Measurements from ENCODE around the gene MME.
"Not testable (repeated sequence)": the region's sequence is repeated elsewhere in the genome, so short reads cannot be mapped to it uniquely, and the experiment has no call there.

Gene MME

GRCh38 chr3:155130001-155130400, 49.9 kb downstream of the MME start:
- Histone ChIP-seq H3K9me3 (ENCODE audit: control insufficient read depth in 5 of 5, low read length in 5 of 5) (no peaks in the 10 kb centered on the region), H3K27ac (ENCODE audit: low read depth, low read length) (no peak overlapping the region), H3K4me3 (ENCODE audit: low read depth in 1 of 5, low read length in 5 of 5) (no peak overlapping the region), H3K9ac (ENCODE audit: low read length in 5 of 5) (no peak overlapping the region), H3K4me1 (ENCODE audit: control insufficient read depth in 5 of 5, insufficient read depth in 5 of 5, low read length in 5 of 5) (peaks cover 0 to 3% (median 0%) of the 10 kb centered on the region in 5 donors), H3K27me3 (ENCODE audit: control insufficient read depth in 5 of 5, insufficient read depth in 4 of 5, low read length in 5 of 5) (no peaks in the 10 kb centered on the region), H3K36me3 (ENCODE audit: control insufficient read depth in 5 of 5, insufficient read depth in 5 of 5, low read length in 5 of 5) (peaks cover 0 to 31% (median 2%) of the 10 kb centered on the region in 5 donors)

- Histone ChIP-seq H3K9ac (ENCODE audit: low read length in 5 of 5) (no peak overlapping the region), H3K36me3 (ENCODE audit: control insufficient read depth in 5 of 5, insufficient read depth in 5 of 5, low read length in 5 of 5) (peaks cover 0 to 31% (median 2%) of the 10 kb centered on the region in 5 donors), H3K27ac (ENCODE audit: low read depth, low read length) (peak overlapping the region; percentile 22), H3K27me3 (ENCODE audit: control insufficient read depth in 5 of 5, insufficient read depth in 4 of 5, low read length in 5 of 5) (no peaks in the 10 kb centered on the region), H3K4me1 (ENCODE audit: control insufficient read depth in 5 of 5, insufficient read depth in 5 of 5, low read length in 5 of 5) (peaks cover 0 to 3% (median 0%) of the 10 kb centered on the region in 5 donors), H3K9me3 (ENCODE audit: control insufficient read depth in 5 of 5, low read length in 5 of 5) (no peaks in the 10 kb centered on the region), H3K4me3 (ENCODE audit: low read depth in 1 of 5, low read length in 5 of 5) (no peak overlapping the region)
These were observed 51.0 kb downstream of the MME start for GRCh38 chr3:155131104-155131503.

- H3K9me3 ChIP-seq (ENCODE audit: control insufficient read depth in 5 of 5, low read length in 5 of 5); H3K4me3 ChIP-seq (ENCODE audit: low read depth in 1 of 5, low read length in 5 of 5); H3K9ac ChIP-seq (ENCODE audit: low read length in 5 of 5); H3K27ac ChIP-seq (ENCODE audit: low read depth, low read length); H3K4me1 ChIP-seq (ENCODE audit: control insufficient read depth in 5 of 5, insufficient read depth in 5 of 5, low read length in 5 of 5); H3K27me3 ChIP-seq (ENCODE audit: control insufficient read depth in 5 of 5, insufficient read depth in 4 of 5, low read length in 5 of 5): not testable (repeated sequence)
- peaks cover 0 to 21% (median 2%) of the 10 kb centered on the region in 5 donors for H3K36me3 ChIP-seq (ENCODE audit: control insufficient read depth in 5 of 5, insufficient read depth in 5 of 5, low read length in 5 of 5)
These were observed 54.2 kb downstream of the MME start for GRCh38 chr3:155134311-155134710.

DNA sequence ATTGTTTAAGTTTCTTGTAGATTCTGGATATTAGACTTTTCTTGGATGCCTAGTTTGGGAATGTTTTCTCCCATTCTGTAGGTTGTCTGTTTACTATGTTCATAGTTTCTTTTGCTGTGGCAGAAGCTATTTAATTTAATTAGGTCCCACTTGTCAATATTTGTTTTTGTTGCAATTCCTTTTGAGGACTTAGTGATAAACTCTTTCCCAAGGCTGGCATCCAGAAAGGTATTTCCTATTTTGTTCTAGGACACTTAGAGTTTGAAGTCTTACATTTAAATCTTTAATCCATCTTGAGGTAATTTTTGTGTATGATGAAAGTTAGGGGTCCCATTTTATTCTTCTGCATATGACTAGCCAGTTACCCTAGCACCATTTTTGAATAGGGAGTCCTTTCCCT, 54.9 kb downstream of the MME start:
- H3K27me3 ChIP-seq (ENCODE audit: control insufficient read depth in 5 of 5, insufficient read depth in 4 of 5, low read length in 5 of 5), result no peaks in the 10 kb centered on the region
- no peak overlapping the region for H3K27ac ChIP-seq (ENCODE audit: low read depth, low read length)
- no peaks in the 10 kb centered on the region for H3K9me3 ChIP-seq (ENCODE audit: control insufficient read depth in 5 of 5, low read length in 5 of 5)
- H3K36me3 ChIP-seq (ENCODE audit: control insufficient read depth in 5 of 5, insufficient read depth in 5 of 5, low read length in 5 of 5), result peaks cover 0 to 16% (median 0%) of the 10 kb centered on the region in 5 donors
- no peak overlapping the region for H3K9ac ChIP-seq (ENCODE audit: low read length in 5 of 5)
- H3K4me1 ChIP-seq (ENCODE audit: control insufficient read depth in 5 of 5, insufficient read depth in 5 of 5, low read length in 5 of 5), result peaks cover 0 to 3% (median 0%) of the 10 kb centered on the region in 5 donors
- H3K4me3 ChIP-seq (ENCODE audit: low read depth in 1 of 5, low read length in 5 of 5), result no peak overlapping the region

DNA sequence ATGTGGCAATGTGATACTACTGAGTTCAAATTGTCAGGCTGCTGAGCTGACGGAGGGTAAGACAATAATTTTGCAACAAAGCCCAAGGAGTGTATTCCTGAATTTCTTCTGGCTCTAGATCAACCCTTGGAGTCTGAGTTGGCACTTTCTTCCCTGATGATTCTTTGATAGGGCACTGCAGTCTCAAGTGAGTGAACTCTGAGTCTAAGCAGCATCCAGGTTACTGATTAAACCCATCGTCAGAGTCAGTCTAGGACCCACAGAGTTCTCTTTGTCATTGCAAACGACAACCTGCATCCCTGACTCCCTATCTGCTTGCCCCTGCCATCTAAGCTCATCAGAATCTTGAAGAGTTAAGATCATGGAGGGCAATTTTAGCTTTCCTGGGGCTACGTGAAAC, 58.6 kb downstream of the MME start:
- Histone ChIP-seq H3K27me3 (ENCODE audit: control insufficient read depth in 5 of 5, insufficient read depth in 4 of 5, low read length in 5 of 5) (no peaks in the 10 kb centered on the region), H3K9ac (ENCODE audit: low read length in 5 of 5) (no peak overlapping the region), H3K4me1 (ENCODE audit: control insufficient read depth in 5 of 5, insufficient read depth in 5 of 5, low read length in 5 of 5) (no peaks in the 10 kb centered on the region), H3K27ac (ENCODE audit: low read depth, low read length) (no peak overlapping the region), H3K4me3 (ENCODE audit: low read depth in 1 of 5, low read length in 5 of 5) (no peak overlapping the region), H3K36me3 (ENCODE audit: control insufficient read depth in 5 of 5, insufficient read depth in 5 of 5, low read length in 5 of 5) (peaks cover 0 to 30% (median 12%) of the 10 kb centered on the region in 5 donors), H3K9me3 (ENCODE audit: control insufficient read depth in 5 of 5, low read length in 5 of 5) (no peaks in the 10 kb centered on the region)

GRCh38 chr3:155147588-155147987, 67.5 kb downstream of the MME start:
- H3K4me3 ChIP-seq (ENCODE audit: low read depth in 1 of 5, low read length in 5 of 5), result no peak overlapping the region
- peaks cover 0 to 9% (median 0%) of the 10 kb centered on the region in 5 donors for H3K4me1 ChIP-seq (ENCODE audit: control insufficient read depth in 5 of 5, insufficient read depth in 5 of 5, low read length in 5 of 5)
- no peaks in the 10 kb centered on the region for H3K27me3 ChIP-seq (ENCODE audit: control insufficient read depth in 5 of 5, insufficient read depth in 4 of 5, low read length in 5 of 5)
- peaks cover 4 to 72% (median 40%) of the 10 kb centered on the region in 5 donors for H3K36me3 ChIP-seq (ENCODE audit: control insufficient read depth in 5 of 5, insufficient read depth in 5 of 5, low read length in 5 of 5)
- no peaks in the 10 kb centered on the region for H3K9me3 ChIP-seq (ENCODE audit: control insufficient read depth in 5 of 5, low read length in 5 of 5)
- no peak overlapping the region for H3K27ac ChIP-seq (ENCODE audit: low read depth, low read length)
- H3K9ac ChIP-seq (ENCODE audit: low read length in 5 of 5), result no peak overlapping the region

DNA sequence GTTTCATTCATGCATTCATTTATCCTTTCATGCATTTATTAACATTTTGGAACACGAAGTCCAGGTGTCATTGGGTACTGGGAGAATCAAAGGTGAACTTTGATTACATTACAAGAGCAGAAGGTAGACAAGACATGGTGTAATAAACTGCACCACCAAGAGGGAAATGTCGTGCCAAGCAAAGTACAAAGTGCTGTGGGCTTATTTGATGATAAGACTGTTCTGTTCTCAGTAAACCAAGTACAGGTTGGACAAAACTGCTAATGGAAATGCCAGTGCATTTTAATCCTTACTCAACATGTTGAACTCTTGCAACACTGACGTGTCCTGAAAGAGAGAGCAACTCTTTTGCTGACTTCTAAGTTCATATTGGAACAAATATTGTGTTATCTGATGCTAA, 69.4 kb downstream of the MME start:
- H3K36me3 ChIP-seq (ENCODE audit: control insufficient read depth in 5 of 5, insufficient read depth in 5 of 5, low read length in 5 of 5), result peaks cover 4 to 53% (median 34%) of the 10 kb centered on the region in 5 donors
- H3K9ac ChIP-seq (ENCODE audit: low read length in 5 of 5), result no peak overlapping the region
- peaks cover 0 to 14% (median 2%) of the 10 kb centered on the region in 5 donors for H3K4me1 ChIP-seq (ENCODE audit: control insufficient read depth in 5 of 5, insufficient read depth in 5 of 5, low read length in 5 of 5)
- H3K27me3 ChIP-seq (ENCODE audit: control insufficient read depth in 5 of 5, insufficient read depth in 4 of 5, low read length in 5 of 5), result no peaks in the 10 kb centered on the region
- no peak overlapping the region for H3K27ac ChIP-seq (ENCODE audit: low read depth, low read length)
- H3K9me3 ChIP-seq (ENCODE audit: control insufficient read depth in 5 of 5, low read length in 5 of 5), result no peaks in the 10 kb centered on the region
- H3K4me3 ChIP-seq (ENCODE audit: low read depth in 1 of 5, low read length in 5 of 5), result no peak overlapping the region

DNA sequence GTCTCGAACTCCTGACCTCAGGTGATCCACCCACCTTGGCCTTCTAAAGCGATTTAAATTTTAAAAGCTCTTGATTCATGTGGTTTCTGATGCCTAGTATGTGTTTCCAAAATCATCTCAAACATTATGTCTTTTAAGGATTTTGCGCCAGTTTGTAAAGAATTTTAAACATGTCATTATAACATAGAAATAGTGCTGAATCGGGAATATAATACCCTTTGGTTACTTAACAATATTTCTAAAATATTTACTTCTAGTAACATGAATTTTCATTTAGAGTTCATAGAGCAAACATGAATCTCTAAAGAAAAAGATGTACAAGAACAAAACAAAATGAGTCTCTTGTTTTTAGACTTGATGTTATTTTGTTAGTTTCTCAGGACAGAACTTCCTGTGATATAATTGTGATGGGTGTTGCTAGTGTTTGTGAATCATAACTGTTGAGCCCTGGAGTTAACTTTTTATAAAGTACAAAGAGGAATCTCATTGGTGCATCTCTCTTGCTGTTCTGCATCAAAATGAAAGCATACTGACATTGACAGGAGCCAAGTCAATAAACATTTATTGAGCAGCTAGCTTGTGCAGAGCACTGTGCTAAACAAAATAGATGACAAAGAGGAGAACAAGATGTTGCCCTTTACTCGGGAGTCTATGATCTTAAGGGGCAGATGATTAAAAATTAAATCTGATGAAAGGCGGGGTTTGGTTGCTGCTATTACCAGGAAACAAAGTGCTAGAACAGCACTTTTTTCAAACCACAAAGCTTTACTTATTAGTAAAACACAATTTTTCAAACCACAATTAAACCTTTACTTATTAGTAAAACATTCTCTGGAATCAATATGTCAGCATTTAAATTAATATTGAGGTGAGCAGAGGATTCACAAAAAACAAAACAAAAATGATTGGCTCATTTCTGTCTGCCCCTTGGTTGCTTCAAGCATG, 73.4 kb downstream of the MME start:
- peaks cover 0 to 14% (median 2%) of the 10 kb centered on the region in 5 donors for H3K4me1 ChIP-seq (ENCODE audit: control insufficient read depth in 5 of 5, insufficient read depth in 5 of 5, low read length in 5 of 5)
- peaks cover 0 to 36% (median 20%) of the 10 kb centered on the region in 5 donors for H3K36me3 ChIP-seq (ENCODE audit: control insufficient read depth in 5 of 5, insufficient read depth in 5 of 5, low read length in 5 of 5)
- H3K9me3 ChIP-seq (ENCODE audit: control insufficient read depth in 5 of 5, low read length in 5 of 5), result no peaks in the 10 kb centered on the region
- no peak overlapping the region for H3K9ac ChIP-seq (ENCODE audit: low read length in 5 of 5)
- H3K27me3 ChIP-seq (ENCODE audit: control insufficient read depth in 5 of 5, insufficient read depth in 4 of 5, low read length in 5 of 5), result no peaks in the 10 kb centered on the region
- H3K4me3 ChIP-seq (ENCODE audit: low read depth in 1 of 5, low read length in 5 of 5), result no peak overlapping the region
- H3K27ac ChIP-seq (ENCODE audit: low read depth, low read length), result no peak overlapping the region

DNA sequence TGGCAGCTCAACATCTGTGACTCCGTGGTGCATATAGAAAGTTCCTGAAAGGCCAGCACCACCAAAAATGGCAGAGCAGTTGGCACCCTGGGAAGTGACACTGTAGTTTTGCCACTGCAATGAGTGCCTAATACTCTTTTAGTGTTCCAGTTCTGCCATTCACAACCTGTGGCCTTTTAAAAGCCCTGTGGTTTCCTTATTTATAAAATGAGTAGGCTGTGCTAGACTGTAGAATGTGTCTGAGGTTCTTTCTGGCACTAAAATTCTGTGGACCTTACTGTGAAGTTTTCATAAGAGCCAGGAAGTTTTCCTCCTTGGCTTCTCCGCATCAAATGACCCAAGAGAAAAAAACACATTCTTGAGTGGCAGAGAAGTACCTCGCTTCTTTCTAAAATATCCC, 74.1 kb downstream of the MME start:
- Histone ChIP-seq H3K4me1 (ENCODE audit: control insufficient read depth in 5 of 5, insufficient read depth in 5 of 5, low read length in 5 of 5) (peaks cover 0 to 13% (median 2%) of the 10 kb centered on the region in 5 donors), H3K9me3 (ENCODE audit: control insufficient read depth in 5 of 5, low read length in 5 of 5) (no peaks in the 10 kb centered on the region), H3K27me3 (ENCODE audit: control insufficient read depth in 5 of 5, insufficient read depth in 4 of 5, low read length in 5 of 5) (no peaks in the 10 kb centered on the region), H3K36me3 (ENCODE audit: control insufficient read depth in 5 of 5, insufficient read depth in 5 of 5, low read length in 5 of 5) (peaks cover 0 to 32% (median 14%) of the 10 kb centered on the region in 5 donors), H3K4me3 (ENCODE audit: low read depth in 1 of 5, low read length in 5 of 5) (no peak overlapping the region), H3K9ac (ENCODE audit: low read length in 5 of 5) (no peak overlapping the region), H3K27ac (ENCODE audit: low read depth, low read length) (peak overlapping the region; percentile 33)

DNA sequence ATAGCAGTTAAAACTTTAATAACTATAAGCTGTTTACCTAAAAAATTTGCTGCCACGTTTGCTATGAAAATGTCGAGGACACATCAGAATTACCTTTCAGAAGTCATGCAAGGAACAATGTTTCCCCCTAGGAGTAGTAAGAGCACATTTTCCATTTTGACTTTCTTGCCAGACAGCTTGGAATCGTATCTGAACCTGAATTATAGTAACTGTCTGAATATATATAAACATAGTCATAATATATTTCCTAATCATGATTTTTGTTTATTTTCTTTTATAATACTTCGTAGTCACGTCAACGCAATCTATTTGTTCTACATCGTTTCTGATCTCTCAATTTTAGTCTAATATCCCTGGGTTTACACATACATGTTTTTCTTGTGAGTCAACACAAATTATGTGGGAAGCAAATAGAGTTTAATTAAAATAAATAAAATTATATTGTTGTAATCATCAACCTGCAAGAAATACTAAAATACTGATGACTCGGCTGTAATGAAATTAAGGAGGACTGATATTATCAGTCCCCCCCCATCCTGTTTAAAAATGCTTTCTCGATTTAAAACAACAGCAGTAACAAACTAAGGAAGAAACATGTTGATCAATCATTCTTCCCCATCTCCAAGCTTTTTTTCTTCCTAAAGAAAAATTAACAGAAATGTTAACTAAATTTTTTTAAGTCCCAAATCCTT, 78.4 kb downstream of the MME start:
- Histone ChIP-seq H3K36me3 (ENCODE audit: control insufficient read depth in 5 of 5, insufficient read depth in 5 of 5, low read length in 5 of 5) (peaks cover 0 to 29% (median 3%) of the 10 kb centered on the region in 5 donors), H3K9ac (ENCODE audit: low read length in 5 of 5) (no peak overlapping the region), H3K4me1 (ENCODE audit: control insufficient read depth in 5 of 5, insufficient read depth in 5 of 5, low read length in 5 of 5) (peaks cover 0 to 4% (median 2%) of the 10 kb centered on the region in 5 donors), H3K4me3 (ENCODE audit: low read depth in 1 of 5, low read length in 5 of 5) (no peak overlapping the region), H3K9me3 (ENCODE audit: control insufficient read depth in 5 of 5, low read length in 5 of 5) (no peaks in the 10 kb centered on the region), H3K27me3 (ENCODE audit: control insufficient read depth in 5 of 5, insufficient read depth in 4 of 5, low read length in 5 of 5) (no peaks in the 10 kb centered on the region), H3K27ac (ENCODE audit: low read depth, low read length) (no peak overlapping the region)
